GM19328 (cell line): ENCODE results near the gene PHYKPL.

Experiments used
- ATAC-seq: cut with Tn5 transposase; IDR thresholded peaks from one replicate; pipeline ENCODE4 v1.9.1; 2021; ENCODE audit warnings: mild to moderate bottlenecking, moderate library complexity; ENCODE audit not compliant: unreplicated experiment

The PHYKPL gene

DNA sequence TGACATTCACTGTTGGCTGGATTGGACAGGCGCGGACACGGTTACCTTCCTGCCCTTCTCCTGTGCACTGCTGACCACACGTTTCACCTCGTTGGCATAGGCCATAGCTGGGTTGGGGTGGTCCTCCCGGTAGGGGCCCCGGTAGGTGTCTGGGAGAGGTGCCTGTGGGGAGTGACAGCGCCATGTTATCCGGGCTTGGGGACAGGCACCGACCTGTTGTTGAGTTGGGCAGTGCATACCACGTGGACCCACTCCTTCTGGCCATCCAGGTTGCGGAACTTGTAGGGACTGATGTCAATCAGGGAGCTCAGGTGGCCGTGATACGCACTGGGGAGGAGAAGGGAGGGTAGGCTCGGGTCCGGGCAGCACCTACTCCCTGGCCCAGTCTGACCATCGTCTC is 8.2 kb downstream of the PHYKPL start:
- ATAC-seq = no peak

DNA sequence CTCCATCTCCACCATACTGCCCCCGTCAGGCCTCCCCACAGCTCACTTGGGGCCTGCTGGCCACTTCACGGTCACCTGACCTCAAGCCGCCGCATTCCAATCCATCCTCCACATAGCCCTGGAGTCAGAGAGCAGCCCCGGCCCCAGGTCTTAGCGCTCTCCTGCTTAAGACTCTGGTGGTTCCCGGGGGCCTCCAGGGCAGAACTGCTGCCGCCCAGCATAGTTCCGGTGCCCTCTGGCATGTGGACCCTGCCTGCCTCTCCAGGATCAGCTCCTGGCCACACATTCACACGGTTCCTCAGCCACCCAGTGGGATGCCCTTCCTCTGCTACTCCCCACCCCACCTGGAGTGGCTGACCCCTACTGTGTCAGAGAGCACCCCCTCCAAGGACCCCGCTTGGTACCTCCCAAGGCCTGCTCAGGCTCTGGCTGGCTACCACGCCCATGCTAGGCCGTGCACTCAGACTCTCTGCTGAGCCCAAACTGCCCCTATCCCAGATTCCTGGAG is 8.7 kb downstream of the PHYKPL start:
- no peak for ATAC-seq

DNA sequence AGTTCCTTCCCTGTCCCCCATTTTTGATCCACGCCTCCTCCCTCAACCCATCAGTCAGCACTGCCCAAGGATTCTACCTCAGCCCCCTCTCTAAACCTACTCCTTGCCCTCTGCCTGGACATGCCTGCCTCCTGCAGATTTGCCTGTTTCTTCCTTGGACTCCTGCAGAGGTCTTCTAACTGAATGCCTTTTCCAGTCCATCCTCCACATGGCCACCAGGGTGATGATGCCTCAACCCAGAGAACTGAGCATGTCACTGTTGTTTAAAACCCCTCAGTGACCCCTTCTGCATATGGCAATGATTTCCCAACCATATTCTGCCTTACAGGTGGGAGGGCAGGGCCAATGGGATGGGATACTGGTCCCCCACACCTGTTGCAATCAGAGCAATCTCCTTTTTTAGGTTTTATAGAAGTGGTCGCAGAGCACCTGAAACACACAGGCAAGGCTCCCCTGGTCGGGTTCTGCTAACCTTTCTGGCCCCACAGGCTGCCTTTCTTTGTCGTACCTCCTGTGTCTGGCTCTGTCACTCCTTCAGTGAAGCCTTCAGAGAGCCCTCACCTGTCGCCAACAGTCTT is 9.3 kb downstream of the PHYKPL start:
- ATAC-seq = no peak

DNA sequence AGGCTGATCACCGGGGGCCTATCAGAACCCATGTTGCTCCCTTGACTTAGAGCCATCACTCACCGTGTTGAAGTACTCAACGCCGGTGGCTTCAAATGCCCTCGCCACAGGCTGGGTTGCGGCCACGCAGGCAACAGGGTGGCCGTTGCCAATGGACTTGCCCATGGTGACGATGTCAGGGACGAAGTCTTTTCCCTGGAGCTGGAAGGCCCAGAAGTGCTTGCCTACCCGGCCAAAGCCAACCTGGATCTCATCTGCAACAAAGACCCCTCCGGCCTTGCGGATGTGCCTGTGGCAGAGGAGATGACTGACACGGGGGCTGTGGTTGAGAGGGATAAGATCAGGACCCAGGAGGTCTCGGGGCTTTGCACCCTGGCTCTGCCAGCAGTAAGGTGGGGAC is 10.3 kb downstream of the PHYKPL start:
- no peak for ATAC-seq

DNA sequence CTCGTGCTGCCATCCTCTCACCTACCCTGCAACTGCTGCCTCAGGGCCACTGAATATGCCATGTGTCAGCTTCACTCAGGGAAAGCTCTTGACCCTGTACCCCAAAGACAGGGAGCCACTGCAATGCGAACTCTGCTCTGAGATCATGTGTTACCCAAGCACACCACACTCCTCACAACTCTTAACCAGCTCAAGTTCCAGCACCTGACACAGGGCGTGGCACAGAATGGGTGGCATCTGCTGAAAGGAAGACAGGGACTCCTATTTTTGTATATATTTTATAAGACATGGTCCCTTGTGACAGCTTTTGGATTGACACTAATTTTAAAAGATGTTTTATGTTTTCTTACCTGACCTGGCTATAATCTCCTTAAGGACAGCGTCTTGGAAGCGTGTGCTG is 10.7 kb downstream of the PHYKPL start:
- no peak for ATAC-seq

DNA sequence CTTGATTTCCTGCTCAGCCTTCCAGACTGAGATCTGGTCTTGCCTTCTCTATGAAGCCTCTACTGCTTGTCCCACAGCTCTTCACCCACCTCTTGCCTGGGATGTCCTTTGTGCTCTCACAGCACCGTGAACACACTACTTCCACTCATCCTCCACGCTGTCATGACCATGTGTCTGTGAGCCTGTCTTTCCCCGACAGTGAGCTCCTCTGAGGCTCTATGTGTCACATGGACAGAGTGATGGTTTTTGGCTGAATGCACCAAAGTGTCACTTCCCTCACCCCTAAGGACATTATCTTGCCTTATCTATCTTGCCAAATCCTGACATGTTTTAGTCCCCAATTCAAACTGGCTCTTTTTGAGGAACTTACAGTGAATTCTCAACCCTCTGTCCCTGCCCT is 11.3 kb downstream of the PHYKPL start:
- no peak for ATAC-seq

DNA sequence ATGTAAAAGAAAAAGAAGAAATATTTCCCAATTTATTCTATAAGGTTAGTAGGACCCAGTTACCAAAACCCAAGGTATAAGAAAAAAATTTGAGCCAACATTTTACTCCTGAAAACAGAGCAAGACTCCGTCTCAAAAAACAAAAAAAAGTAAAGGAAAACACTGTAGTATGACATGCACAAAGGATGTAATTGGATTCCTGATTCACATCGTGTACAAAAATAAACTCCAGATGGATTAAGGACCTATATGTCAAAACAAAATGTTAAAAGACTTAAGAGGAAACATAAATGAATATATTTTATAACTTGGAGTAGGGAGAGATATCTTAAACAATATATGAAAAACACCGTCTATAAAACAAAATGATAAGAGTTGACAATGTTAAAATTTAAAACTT is 13.8 kb downstream of the PHYKPL start:
- no peak for ATAC-seq

DNA sequence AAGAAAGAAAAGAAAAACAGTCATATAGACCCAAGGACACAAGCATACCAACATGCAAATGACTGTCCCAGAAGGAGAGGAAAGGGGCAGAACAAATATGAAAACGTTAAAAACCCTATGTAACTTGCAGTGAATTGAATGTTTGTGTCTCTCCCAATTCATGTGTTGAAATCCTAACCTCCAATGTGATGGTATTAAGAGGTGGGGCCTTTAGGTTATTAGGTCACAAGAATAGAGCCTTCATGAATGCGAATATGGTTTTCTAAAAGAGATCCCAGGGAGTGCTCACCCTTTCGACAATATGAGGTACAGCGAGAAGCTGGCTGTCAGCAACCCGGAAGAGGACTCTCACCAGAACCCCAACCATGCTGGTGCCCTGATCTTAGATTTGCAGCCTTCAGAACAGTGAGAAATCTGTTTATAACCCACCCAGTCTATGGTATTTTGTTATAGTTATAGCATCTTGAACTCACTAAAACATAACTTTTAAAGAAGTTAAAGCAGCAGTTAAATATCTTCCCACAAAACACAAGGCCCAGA is 14.3 kb downstream of the PHYKPL start:
- ATAC-seq = no peak

DNA sequence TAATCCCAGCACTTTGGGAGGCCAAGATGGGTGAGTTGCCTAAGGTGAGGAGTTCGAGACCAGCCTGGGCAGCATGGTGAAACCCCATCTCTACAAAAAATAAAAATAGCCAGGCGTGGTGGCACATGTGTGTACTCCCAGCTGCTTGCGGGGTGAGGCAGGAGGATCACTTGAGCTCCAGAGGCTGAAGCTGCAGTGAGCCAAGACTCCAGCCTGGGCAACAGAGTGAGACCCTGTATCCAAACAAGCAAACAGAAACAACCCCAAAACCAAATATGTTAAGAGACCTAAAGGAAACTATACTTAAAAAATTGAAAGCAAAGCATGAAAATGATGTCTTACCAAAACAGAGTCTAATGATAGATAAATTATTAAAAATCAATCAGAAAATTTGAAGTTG is 15.8 kb downstream of the PHYKPL start:
- ATAC-seq = no peak

DNA sequence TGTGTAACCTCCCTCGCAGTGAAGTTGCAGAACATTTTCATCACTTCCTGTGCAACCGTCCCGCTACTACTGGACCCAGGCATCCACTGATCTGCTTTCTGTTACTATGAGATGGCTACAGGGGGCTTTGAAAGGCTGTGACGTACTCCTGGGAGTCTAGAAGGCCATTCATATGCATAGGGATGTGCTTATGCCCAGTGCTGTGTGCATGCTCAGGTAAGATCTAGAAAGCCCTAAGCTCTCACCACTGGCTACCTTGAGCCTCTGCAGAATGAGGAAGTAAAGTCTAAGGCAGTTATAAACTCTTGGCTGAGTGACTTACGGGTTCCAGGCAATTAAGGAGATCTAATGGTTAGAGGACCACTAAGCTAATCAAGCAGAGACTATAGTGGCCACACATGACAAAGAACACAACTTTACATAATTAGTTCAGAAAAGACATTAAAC is 16.5 kb downstream of the PHYKPL start:
- no peak for ATAC-seq

DNA sequence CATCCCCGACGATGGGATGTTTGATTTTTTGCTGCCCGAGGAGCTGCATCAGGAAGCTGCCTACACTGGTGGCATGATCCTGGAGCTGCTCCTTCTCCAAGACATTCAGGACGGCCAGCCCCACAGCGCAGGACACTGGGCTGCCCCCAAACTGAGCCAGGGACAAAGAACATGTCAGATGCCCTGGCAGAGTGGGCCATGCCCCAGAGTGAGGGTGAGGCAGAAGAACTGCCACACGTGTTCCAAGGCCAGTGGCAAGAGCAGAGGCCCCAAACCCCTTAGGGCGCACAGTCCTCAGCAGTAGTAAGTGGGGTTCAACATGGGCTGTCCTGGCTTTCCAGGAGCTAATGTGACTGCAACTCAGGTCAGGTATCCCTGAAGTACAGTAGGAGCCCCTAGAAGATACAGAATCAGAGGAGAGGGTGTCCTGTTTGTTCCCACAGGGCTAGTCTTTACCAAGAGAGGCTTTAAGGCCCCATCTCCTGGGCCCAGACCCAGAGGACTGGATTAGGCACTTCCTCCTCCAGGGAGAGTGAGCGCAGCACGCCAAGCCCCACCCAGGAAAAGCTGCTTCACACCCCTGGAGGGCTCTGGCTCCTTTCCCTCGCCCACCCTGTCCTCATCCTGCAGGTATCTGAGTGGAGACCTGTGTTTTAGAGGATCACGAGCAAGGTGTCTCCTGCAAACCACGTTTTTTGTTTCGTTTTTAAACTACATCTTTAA is 17.2 kb downstream of the PHYKPL start:
- ATAC-seq = no peak

DNA sequence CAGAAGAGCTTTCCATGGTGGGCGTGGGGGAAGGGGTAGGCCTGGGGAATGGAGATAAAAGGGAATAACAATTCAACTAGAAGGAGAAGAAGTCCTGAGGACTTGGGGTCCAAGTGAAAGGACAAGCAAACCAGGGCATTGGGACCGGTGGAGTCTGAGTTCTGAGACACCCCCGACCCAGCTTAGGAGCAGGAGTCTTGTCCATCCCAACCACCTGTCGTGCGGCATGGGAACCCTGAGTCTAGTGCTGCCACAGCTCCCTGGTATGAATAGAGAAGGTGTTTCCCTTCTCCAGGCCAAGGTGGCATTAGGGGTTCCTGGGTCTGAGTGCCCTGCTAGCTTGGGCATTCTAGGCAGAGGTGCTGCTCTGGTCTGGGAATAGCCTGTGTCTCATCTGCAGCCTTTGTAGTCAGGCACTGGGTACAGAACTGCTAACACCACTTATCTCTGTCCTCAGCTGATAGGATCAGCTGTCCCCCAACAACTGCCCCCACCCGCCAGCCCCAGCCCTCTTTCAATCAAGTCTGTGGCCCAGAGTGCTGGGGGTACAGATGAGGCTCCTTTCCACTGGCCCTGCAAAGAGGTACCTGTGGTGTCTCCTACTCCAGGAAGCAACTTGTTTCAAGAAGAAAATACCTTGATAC is 18.3 kb downstream of the PHYKPL start:
- ATAC-seq = no peak

DNA sequence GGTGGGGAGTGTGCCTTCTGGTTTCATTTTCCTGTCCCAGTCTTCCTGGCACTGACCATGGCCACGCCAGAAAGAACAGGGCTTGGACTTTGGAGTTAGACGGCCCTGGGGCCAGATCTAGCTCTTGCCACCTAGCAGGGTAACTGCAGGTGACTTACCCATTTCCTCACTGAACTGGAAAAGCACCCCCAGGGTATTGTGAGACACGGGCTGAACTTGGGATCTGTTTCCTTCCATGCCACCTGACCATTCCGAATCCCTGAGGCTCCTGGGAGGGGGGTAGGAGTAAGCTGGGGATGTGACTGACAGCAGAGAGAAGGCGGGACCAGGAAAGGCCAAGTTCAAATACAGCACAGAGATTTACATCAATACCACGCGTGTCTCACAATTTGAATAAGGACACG is 18.9 kb downstream of the PHYKPL start:
- ATAC-seq = no peak

DNA sequence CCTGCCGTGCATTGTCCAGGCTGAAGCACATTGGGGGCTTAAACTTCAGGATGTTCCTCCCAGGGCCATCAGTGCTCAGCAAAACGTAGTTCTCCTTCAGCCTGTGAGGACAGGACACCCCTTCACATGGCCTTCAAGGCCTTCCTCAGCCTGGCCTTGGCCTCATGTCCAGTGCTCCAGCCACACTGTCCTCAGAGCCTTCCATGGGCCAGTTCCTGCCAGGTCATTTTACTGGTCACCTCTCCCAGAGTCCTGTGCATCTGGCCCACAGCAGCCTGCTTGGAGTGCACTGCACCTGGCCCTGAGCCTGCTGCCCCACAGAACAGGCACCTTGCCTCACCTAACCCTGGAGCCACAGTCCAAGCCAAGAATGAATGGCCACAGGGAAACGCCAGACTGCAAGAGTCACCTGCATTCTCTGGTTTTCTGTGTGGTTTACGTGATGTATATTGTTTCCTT is 19.6 kb downstream of the PHYKPL start:
- ATAC-seq = no peak

DNA sequence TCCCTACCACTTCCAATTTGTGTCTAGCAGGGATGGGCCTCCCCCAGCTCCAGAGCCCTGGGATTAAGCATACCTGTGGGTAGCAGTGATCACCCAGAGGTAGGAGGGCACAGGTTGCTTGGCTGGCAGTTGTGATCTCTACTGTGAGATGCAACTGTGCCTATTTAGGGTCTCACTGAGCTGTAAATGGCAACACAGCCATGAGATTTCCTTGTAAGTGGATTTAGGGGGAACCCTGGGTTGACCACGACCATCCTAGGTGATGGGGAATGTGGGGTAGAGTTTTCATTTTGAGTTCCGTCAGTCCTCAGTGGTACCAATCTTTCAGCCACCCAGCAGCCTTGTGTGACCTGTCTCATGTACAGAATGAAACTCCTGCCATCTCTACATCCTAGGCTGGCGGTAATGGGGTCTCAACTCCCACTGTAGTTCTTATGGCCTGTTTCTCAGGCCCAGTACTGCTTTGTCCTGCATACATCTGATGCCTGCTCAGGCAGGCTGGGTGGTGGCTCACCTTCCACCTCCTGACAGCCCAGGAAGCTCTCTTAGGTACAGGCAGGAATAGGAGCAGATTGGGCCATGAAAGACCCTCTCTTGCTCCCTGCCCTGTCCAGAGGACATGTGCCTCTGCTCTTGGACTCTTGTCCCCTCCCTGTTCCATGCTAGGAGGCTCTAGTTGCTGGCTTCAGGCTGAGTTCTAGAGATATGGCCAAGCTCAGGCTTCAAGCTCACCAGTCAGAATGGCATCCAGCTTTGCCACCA is 20.2 kb downstream of the PHYKPL start:
- ATAC-seq = no peak

DNA sequence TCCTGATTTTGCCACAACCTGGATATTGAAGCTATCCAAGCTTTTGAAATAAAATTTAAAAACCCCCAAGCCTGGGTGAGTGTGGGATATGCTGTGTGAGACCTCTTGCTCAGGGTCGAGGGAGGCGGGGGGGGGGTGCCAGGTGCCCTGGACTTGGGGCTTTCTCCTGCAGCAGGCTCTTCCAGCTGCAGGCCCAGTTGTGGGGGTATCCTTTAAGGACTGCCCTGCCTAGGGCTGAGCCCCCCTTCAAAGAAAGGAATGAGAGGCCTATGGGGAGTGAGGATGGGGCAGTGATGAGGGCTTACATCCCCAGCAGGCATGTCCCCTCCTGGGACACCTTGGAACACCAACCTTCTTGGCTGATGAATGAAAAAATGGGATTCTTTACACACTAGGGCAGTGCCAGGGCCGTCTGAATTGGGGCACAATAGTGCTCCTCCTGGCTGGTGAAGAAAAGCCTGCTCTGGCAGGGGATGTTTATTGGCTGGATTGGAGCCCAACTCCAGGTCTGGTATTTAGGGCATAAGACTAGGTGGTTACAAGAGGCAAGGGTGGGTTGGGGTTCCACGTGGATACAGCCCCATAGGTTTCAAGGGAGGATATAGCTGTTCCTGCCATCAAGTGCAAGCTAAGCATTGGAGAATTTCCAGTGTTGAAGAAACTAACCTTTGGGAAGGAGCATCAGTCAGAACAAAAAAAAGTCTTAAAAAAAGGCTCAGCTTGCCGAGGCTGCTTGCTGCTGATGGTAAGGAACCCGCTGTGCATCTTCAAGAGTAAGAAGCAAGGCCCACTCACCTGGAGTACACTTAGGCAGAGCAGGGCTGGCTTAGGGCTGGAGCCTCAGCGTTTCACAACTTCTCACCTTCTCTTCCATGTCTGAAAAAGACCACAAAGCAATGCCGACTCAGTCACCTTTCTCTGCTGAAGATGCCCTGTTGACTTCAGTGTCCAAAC is 21.2 kb downstream of the PHYKPL start:
- no peak for ATAC-seq

DNA sequence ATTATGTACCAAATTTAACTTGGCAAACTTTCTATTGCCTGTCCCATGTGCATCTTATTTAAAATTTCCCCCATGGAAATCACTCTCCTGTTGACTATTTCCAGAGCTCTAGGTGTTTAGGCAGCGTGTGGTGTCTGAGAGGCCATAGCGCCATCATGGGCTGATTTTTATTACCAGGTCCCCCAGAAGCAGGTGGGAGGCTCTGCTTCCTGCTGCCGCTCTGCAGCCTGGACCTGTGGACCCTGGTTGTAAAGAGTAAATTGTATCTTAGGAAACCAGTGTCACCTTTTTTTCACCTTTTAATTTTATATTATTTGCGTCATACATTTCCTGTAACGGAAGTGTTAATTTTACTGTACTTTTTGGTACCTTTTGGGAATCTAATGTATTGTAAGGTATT is 21.9 kb downstream of the PHYKPL start:
- ATAC-seq = no peak

DNA sequence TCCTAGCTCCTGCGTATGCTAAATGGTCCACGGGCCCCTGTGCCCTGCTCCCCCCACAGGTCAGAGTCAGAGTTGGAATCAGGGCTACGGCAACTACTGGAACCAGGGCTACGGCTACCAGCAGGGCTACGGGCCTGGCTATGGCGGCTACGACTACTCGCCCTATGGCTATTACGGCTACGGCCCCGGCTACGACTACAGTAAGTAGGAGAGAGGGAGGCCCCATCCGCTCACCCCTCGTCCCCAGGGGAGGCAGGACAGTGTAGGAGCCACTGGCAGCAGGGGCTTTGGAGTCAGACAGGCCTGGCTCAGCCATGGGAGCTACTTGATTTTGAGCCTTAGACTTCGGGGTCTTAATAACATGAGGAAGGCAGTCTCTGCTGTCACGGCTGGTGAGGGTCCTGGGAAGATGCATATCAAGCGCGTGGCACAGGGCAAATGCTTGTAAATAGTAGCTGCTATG is 22.5 kb downstream of the PHYKPL start:
- no peak for ATAC-seq

DNA sequence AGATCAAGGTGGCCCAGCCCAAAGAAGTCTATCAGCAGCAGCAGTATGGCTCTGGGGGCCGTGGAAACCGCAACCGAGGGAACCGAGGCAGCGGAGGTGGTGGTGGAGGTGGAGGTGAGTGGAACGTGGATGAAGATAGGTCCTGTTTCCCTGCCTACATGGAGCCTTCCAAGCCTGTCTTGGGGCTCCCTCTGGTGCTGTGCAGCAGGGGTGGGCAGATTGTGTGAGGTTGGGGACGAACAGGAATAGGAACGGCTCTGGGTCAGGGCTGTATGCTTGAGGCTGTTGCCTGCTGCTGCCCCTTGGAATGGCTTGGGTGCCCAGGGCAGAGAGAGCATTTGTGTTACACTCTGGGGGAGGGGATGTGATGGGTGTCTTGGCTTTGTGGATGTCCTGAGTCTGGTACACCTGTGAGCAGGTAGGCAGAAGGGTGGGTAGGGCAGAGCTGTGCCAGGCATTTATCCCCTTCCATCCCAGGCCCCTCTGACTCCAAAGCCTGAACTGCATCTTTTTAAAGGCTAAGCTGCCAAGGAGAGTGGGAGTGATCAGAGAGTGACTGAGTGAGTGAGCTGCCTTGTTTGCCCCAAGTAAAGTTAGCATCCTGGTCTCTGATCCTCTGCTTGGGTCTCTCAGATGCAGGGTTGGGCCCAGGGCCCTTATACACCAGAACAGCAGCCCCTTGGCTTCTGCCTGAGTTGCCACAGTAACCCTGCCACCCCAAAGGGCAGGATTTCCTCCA is 23.1 kb downstream of the PHYKPL start:
- no peak for ATAC-seq
